Measurements from ENCODE around the gene THSD7A.

DNA sequence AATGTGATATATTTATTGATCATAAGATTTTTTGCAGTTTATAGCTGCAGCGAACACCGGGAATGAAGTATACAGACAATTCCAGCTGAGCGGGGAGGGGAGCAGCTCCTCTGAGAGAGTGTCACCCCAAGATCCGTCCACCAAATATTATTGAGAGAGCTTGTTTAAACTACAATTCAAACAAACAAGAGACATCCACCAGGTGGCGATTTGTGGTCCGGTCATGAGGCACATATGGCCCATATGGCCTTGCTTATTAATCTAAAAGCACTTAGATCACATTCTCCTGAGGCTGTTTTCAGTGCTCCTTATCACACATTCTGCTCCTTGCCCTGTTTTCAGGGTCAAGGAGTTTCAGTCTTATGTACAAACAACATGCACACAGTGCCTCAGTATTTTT lies 83.1 kb downstream of the THSD7A start:
- TF ChIP-seq, protein P1, sequence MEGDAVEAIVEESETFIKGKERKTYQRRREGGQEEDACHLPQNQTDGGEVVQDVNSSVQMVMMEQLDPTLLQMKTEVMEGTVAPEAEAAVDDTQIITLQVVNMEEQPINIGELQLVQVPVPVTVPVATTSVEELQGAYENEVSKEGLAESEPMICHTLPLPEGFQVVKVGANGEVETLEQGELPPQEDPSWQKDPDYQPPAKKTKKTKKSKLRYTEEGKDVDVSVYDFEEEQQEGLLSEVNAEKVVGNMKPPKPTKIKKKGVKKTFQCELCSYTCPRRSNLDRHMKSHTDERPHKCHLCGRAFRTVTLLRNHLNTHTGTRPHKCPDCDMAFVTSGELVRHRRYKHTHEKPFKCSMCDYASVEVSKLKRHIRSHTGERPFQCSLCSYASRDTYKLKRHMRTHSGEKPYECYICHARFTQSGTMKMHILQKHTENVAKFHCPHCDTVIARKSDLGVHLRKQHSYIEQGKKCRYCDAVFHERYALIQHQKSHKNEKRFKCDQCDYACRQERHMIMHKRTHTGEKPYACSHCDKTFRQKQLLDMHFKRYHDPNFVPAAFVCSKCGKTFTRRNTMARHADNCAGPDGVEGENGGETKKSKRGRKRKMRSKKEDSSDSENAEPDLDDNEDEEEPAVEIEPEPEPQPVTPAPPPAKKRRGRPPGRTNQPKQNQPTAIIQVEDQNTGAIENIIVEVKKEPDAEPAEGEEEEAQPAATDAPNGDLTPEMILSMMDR (optimal IDR thresholded peaks at IDR 0.05 in 1 of 3, IDR thresholded peaks at IDR 0.05 in 1 of 3, conservative IDR thresholded peaks at IDR 0.05 in 1 of 3; ENCODE audit: extremely low read depth in 1 of 3, insufficient read depth in 2 of 3, low read length in 3 of 3) = no peak
- TF ChIP-seq EZH2 (IDR thresholded peaks at IDR 0.05; ENCODE audit: low read length) = no peak

All from keratinocyte (primary cell).